ENCODE results near the gene VRTN. TPM values are rescaled to one million over a fixed set of nuclear protein-coding genes. Genes with fewer than 3 reads are reported as not detected.

Gene VRTN
- total RNA-seq, 2 donors from 2014 or later: not detected

DNA sequence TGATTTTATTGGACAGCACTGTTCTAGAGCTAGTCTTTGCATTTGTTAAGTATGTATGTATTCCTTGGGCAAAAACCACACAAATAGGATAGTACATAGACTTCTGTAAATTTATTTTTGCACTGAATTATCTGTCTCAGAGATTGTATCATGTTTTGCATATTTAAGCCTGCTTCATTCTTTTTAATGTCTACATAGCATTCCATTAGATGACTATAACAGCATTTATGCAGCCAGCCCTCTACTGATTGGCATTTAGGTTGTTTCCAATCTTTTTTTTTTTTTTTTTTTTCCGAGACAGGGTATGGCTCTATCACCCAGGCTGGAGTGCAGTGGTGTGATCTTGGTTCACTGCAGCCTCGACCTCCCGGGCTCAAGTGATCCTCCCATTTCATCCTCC lies 43.2 kb downstream of the VRTN start:
- TF ChIP-seq, protein P1, sequence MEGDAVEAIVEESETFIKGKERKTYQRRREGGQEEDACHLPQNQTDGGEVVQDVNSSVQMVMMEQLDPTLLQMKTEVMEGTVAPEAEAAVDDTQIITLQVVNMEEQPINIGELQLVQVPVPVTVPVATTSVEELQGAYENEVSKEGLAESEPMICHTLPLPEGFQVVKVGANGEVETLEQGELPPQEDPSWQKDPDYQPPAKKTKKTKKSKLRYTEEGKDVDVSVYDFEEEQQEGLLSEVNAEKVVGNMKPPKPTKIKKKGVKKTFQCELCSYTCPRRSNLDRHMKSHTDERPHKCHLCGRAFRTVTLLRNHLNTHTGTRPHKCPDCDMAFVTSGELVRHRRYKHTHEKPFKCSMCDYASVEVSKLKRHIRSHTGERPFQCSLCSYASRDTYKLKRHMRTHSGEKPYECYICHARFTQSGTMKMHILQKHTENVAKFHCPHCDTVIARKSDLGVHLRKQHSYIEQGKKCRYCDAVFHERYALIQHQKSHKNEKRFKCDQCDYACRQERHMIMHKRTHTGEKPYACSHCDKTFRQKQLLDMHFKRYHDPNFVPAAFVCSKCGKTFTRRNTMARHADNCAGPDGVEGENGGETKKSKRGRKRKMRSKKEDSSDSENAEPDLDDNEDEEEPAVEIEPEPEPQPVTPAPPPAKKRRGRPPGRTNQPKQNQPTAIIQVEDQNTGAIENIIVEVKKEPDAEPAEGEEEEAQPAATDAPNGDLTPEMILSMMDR (IDR thresholded peaks at IDR 0.05): no peak
- no peaks in the 10 kb centered on the region for H3K4me1 ChIP-seq
- H3K4me3 ChIP-seq: no peak overlapping the region
- H3K27ac ChIP-seq: no peak overlapping the region
- no peaks in the 10 kb centered on the region for H3K9me3 ChIP-seq
- no peak for DNase-seq (ENCODE audit: low spot score)
- H3K36me3 ChIP-seq: no peaks in the 10 kb centered on the region
- H3K27me3 ChIP-seq: no peaks in the 10 kb centered on the region

DNA sequence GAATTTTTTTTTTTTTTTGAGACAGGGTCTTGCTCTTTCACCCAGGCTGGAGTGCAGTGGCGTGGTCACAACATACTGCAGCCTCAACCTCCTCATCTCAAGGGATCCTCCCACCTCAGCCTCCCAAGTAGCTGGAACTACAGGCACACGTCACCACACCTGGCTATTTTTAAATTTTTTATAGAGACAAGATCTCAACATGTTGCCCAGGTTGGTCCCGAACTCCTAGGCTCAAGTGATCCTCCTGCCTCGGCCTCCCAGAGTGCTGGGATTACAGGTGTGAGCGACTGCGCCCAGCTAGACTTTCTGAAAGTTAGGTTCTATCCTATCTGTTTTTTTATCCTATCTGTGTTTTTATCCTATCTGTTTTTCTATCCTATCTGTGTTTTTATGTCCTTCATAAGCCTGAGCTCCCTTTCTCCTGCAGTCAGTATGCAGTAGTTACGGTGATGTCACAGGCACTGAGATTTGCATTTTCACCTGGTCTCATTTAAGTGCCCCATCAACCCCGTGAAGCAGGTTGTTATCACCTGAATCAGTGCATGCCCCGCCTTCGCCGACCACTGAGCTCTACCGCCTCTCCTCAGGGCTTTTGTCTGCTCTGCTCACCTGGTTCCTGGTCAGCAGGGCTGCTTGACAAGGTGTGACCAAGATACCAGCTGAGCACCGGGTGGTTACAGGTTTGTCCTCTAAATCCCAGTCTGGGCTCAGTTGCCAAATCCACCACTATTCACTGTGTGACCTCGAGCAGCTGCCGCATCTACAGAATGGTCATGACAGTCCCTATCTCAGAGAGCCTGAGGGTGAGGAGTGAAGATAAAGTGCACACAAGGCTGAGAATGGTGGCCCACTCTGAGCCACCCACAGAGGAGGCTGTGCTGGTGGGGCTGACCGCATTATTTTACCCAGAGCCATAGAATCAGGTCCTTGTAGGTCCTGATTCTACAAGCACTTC lies 44.6 kb downstream of the VRTN start:
- no peaks in the 10 kb centered on the region for H3K27me3 ChIP-seq
- H3K4me1 ChIP-seq: no peaks in the 10 kb centered on the region
- TF ChIP-seq, protein P1 (IDR thresholded peaks at IDR 0.05): no peak
- DNase-seq (ENCODE audit: low spot score): no peak
- no peaks in the 10 kb centered on the region for H3K9me3 ChIP-seq
- H3K27ac ChIP-seq: no peak overlapping the region
- H3K4me3 ChIP-seq: no peak overlapping the region
- H3K36me3 ChIP-seq: no peaks in the 10 kb centered on the region

DNA sequence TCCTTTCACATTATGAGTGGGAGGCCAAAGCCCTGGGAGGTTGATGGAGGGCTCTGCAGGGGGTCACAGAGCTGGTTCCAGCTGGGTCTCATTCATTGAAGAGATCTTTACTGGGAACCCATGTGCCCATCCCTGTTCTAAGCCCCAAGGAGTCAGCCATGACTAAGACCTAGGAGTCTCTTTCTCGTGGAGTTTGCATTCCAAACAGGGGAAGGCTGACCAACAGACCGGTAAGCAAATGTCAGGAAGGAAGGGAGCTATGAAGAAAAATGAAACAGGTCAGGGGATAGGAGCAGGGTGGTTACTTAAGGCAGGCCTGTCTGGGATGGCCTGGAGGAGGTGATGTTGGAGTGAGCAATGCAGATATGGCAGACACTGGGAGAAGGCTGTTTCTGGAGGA lies 46.3 kb downstream of the VRTN start:
- no peak overlapping the region for H3K27ac ChIP-seq

DNA sequence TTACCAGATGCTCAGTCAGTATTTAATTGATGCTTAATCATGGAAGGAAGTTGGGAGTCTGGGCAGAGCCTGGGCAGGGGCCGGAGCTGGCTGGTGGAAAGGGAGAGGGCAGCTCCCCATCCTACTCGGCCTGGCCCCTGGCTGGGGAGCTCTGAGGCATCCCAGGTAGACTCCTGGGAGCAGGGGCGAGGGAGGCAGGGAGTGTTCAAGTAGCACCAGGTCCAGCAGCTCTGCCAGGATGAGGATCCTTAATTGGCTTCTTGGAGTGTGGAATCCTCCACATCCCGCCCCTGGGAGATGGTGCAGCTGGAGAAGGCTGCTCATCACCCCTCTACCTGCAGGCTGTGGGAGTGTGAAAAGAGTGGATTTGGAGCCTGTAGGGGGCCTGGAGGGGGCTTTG lies 46.8 kb downstream of the VRTN start:
- H3K4me1 ChIP-seq: no peaks in the 10 kb centered on the region
- no peaks in the 10 kb centered on the region for H3K9me3 ChIP-seq
- DNase-seq (ENCODE audit: low spot score): no peak
- H3K36me3 ChIP-seq: no peaks in the 10 kb centered on the region
- H3K27me3 ChIP-seq: no peaks in the 10 kb centered on the region
- no peak overlapping the region for H3K27ac ChIP-seq
- H3K4me3 ChIP-seq: no peak overlapping the region
- TF ChIP-seq, protein P1 (IDR thresholded peaks at IDR 0.05): no peak

More for the DNA sequence above, 46.3 kb downstream of the VRTN start:
- no peaks in the 10 kb centered on the region for H3K9me3 ChIP-seq
- no peak overlapping the region for H3K4me3 ChIP-seq
- TF ChIP-seq, protein P1 (IDR thresholded peaks at IDR 0.05): no peak
- no peaks in the 10 kb centered on the region for H3K36me3 ChIP-seq
- DNase-seq (ENCODE audit: low spot score): no peak
- H3K27me3 ChIP-seq: no peaks in the 10 kb centered on the region
- H3K4me1 ChIP-seq: no peaks in the 10 kb centered on the region

DNA sequence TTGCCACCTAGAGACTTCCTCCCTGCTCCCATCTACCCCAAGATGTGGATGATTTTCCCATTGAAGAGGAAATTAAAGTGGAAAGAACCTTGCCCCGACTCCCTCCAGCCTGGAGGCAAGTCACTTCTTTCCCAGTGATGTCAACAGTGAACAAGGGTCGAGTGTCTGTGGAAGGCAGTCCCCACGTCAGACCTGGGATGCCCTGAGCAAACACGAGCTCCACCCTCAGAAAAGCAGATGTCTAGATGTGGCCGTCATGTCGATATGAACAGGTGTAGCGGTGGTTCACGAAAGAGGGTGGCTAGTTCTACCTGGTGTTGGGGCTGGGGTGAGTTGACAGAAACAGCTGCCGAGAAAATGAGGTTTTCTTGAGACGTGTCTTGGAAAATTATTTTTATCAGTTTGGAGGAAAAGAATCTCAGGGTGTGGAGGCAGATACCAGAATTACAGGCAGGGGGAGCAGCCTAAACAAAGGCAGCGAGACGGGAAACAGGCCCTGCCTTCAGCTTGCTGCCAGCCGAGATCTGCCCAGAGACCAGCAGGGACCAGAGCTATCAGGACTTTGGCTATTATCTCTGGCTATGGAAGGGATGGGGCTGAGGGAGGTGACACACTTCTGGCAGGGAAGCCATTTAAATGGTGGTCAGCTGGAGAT lies 51.9 kb downstream of the VRTN start:
- Histone ChIP-seq H3K9me3 (no peaks in the 10 kb centered on the region), H3K36me3 (no peaks in the 10 kb centered on the region), H3K27ac (no peak overlapping the region), H3K4me1 (peaks cover 0 to 16% of the 10 kb centered on the region in 2 donors), H3K4me3 (no peak overlapping the region), H3K27me3 (no peaks in the 10 kb centered on the region)
- DNase-seq (ENCODE audit: low spot score): no peak
- TF ChIP-seq, protein P1 (IDR thresholded peaks at IDR 0.05): peak in 1 of 2 donors; percentile 12

Data from right atrium auricular region (tissue), 2 donors.